HUES64 (cell line): ENCODE results near the gene SERF1B.
"Not testable (repeated sequence)": the region's sequence is repeated elsewhere in the genome, so short reads cannot be mapped to it uniquely, and the experiment has no call there.

Source experiments
- H3K27ac ChIP-seq: 2 replicates; pipeline ENCODE4 v1.7.0; 2013; ENCODE audit warnings: low read depth, low read length, inconsistent platforms
- H3K27me3 ChIP-seq: 2 replicates; pipeline ENCODE4 v1.6.1; 2013; ENCODE audit warnings: mild to moderate bottlenecking, low read length; ENCODE audit not compliant: insufficient read depth
- H3K36me3 ChIP-seq: 2 replicates; pipeline ENCODE4 v1.6.1; 2013; ENCODE audit warnings: mild to moderate bottlenecking, low read length; ENCODE audit not compliant: insufficient read depth
- H3K4me1 ChIP-seq: 2 replicates; pipeline ENCODE4 v1.6.1; 2013; ENCODE audit warnings: mild to moderate bottlenecking, low read length, moderate library complexity; ENCODE audit not compliant: insufficient read depth
- H3K4me3 ChIP-seq: 2 replicates; pipeline ENCODE4 v1.5.1; 2013; ENCODE audit warnings: mild to moderate bottlenecking, low read length, moderate library complexity
- H3K9ac ChIP-seq: 2 replicates; pipeline ENCODE4 v1.6.1; 2013; ENCODE audit warnings: mild to moderate bottlenecking, low read depth, low read length
- H3K9me3 ChIP-seq: 2 replicates; pipeline ENCODE4 v1.6.1; 2013; ENCODE audit warnings: low read depth, low read length; ENCODE audit not compliant: insufficient read depth
- WGBS: fragments of 150-250, 120-280 bp; methylation state at CpG from one replicate; pipeline ENCODE4 v1.1.7; 2013; ENCODE audit warnings: missing lambda C conversion rate; 5-methylcytosine and 5-hydroxymethylcytosine counted together

Gene SERF1B

GRCh38 chr5:70091776-70092175 lies 66.7 kb downstream of the SERF1B start:
- H3K4me1 ChIP-seq, H3K4me3 ChIP-seq, H3K9me3 ChIP-seq, H3K36me3 ChIP-seq, H3K27me3 ChIP-seq, H3K9ac ChIP-seq, H3K27ac ChIP-seq: not testable (repeated sequence)
- WGBS = no CpG with 5 or more reads among the region's 7 CpGs
